HFFc6 (cell line): ENCODE measurements around the gene TRIM41. TPM values are rescaled to one million over a fixed set of nuclear protein-coding genes. Genes with fewer than 3 reads are reported as not detected.
A peak's percentile ranks its signal among the peaks of the same experiment; 100 is the strongest.

ENCODE experiments used
- DNase-seq: peaks from one replicate; pipeline ENCODE4 v3.0.0-alpha.2; 2018
- H3K27ac Mint-ChIP-seq: 2 replicates; pipeline ENCODE4 v1.8.0; 2020; ENCODE audit warnings: mild to moderate bottlenecking, mixed read lengths
- H3K27me3 Mint-ChIP-seq: 2 replicates; pipeline ENCODE4 v1.8.0; 2021; ENCODE audit warnings: mild to moderate bottlenecking, moderate library complexity, mixed read lengths; ENCODE audit not compliant: insufficient read depth
- H3K36me3 Mint-ChIP-seq: 2 replicates; pipeline ENCODE4 v1.8.0; 2021; ENCODE audit warnings: low read depth, mixed read lengths
- H3K4me1 Mint-ChIP-seq: 2 replicates; pipeline ENCODE4 v1.8.0; 2020; ENCODE audit warnings: low read depth, mixed read lengths
- H3K4me3 Mint-ChIP-seq: 2 replicates; pipeline ENCODE4 v1.8.0; 2020; ENCODE audit warnings: mild to moderate bottlenecking, moderate library complexity, mixed read lengths
- H3K9me3 Mint-ChIP-seq: 2 replicates; pipeline ENCODE4 v1.8.0; 2020; ENCODE audit warnings: mild to moderate bottlenecking, mixed read lengths
- total RNA-seq, 6 experiments: library from RNA; stranded (reverse); fragmentation: NEBNext Ultra II Directional; extraction: Animal tissue kit (Norgen Biotek cat#: 25700); gene quantifications; 2 replicates in 1 of 6; 3 replicates in 5 of 6; pipeline ENCODE4 v1.2.3, GENCODE V29; 2021
- TF ChIP-seq, protein P1 (sequence below): fragments of 200-600 bp; sonication (generic); IDR thresholded peaks from 2 replicates; pipeline ENCODE4 v1.5.0; 2021; ENCODE audit warnings: antibody characterized with exemption, mild to moderate bottlenecking

The TRIM41 gene
- total RNA-seq, 6 experiments from 2014 or later: 20.3 to 24.0 (median 22.5) TPM

GRCh38 chr5:181237729-181238385, 14.8 kb downstream of the TRIM41 start:
- H3K4me1 Mint-ChIP-seq: peaks cover 29% of the 10 kb centered on the region
- H3K27ac Mint-ChIP-seq: peak overlapping the region; percentile 59
- DNase-seq: no peak
- TF ChIP-seq, protein P1, sequence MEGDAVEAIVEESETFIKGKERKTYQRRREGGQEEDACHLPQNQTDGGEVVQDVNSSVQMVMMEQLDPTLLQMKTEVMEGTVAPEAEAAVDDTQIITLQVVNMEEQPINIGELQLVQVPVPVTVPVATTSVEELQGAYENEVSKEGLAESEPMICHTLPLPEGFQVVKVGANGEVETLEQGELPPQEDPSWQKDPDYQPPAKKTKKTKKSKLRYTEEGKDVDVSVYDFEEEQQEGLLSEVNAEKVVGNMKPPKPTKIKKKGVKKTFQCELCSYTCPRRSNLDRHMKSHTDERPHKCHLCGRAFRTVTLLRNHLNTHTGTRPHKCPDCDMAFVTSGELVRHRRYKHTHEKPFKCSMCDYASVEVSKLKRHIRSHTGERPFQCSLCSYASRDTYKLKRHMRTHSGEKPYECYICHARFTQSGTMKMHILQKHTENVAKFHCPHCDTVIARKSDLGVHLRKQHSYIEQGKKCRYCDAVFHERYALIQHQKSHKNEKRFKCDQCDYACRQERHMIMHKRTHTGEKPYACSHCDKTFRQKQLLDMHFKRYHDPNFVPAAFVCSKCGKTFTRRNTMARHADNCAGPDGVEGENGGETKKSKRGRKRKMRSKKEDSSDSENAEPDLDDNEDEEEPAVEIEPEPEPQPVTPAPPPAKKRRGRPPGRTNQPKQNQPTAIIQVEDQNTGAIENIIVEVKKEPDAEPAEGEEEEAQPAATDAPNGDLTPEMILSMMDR: no peak
- H3K27me3 Mint-ChIP-seq: peaks cover 24% of the 10 kb centered on the region
- peaks cover 57% of the 10 kb centered on the region for H3K36me3 Mint-ChIP-seq
- H3K4me3 Mint-ChIP-seq: peak overlapping the region; percentile 11; the same call in 1 of the 2 replicates
- H3K9me3 Mint-ChIP-seq: no peaks in the 10 kb centered on the region; the same call in 1 of the 2 replicates

GRCh38 chr5:181239062-181239663, 16.1 kb downstream of the TRIM41 start:
- DNase-seq: no peak
- H3K4me1 Mint-ChIP-seq: peaks cover 29% of the 10 kb centered on the region
- peaks cover 14% of the 10 kb centered on the region for H3K27me3 Mint-ChIP-seq
- peak overlapping the region; percentile 53 for H3K4me3 Mint-ChIP-seq
- TF ChIP-seq, protein P1: no peak
- no peaks in the 10 kb centered on the region; the same call in 1 of the 2 replicates for H3K9me3 Mint-ChIP-seq
- H3K27ac Mint-ChIP-seq: peak overlapping the region; percentile 78
- peaks cover 66% of the 10 kb centered on the region for H3K36me3 Mint-ChIP-seq

DNA sequence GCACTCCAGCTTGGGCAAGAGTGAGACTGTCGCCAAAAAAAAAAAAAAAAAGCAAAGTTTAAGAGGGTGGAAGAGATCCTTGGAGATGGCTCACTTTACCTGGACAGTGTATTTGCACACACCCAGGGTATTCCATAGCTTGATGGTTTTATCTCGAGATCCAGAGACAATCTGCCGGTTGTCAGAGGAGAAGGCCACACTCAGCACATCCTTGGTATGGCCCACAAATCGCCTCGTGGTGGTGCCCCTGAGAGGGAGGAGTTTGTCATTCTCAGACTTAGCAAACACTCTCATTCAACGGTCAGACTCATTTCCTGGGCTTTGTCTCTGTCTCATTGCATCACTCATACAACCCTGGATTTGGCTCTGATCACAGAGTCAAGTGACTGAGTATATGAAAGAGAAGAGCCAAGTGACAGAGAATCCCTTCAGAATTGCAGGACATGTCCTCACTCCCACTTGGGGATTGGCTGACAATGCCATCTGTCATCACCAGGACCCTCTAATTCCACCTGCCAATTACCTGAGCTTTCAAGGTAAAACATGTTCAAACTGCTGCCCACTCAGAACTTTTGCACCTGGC, 18.4 kb downstream of the TRIM41 start:
- H3K9me3 Mint-ChIP-seq: no peaks in the 10 kb centered on the region
- H3K36me3 Mint-ChIP-seq: peaks cover 57% of the 10 kb centered on the region
- TF ChIP-seq, protein P1: peak; percentile 23; the same call in 1 of the 2 replicates
- H3K4me1 Mint-ChIP-seq: peaks cover 46% of the 10 kb centered on the region
- H3K27ac Mint-ChIP-seq: peak overlapping the region; percentile 99
- peaks cover 11% of the 10 kb centered on the region for H3K27me3 Mint-ChIP-seq
- peak; percentile 82 for DNase-seq
- peak overlapping the region; percentile 99 for H3K4me3 Mint-ChIP-seq

- Mint-ChIP-seq H3K4me3 (peak overlapping the region; percentile 99), H3K36me3 (peaks cover 53% of the 10 kb centered on the region), H3K9me3 (no peaks in the 10 kb centered on the region), H3K4me1 (peaks cover 46% of the 10 kb centered on the region), H3K27me3 (peaks cover 11% of the 10 kb centered on the region), H3K27ac (peak overlapping the region; percentile 99)
- DNase-seq: no peak
- TF ChIP-seq, protein P1: no peak
These were observed 19.0 kb downstream of the TRIM41 start for GRCh38 chr5:181242031-181242451.

DNA sequence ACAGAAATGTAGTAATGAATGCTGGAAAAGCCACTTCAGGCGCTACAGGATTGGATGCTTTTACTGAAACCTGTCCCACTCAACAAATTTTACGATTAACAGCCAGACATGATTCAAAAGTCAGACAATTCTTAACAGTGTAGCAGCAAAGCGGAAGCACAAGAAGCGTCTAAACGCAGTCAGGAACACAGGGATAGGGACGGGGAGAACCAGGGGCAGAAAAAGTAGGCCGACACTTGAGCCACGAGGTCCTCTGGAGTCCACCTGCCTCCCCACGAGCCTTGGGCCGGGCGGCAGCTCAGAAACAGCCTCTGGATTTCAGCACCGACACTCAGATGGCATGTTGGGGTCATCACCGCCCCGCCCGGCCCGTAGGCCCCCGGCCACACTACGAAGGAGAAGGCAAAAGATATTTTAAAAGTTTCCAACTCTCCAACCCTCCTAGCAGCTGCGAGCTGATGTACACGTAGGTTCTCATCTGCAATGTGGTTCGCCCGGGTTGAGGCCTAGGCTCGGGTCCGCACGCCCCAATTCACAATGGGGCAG, 20.0 kb downstream of the TRIM41 start:
- peaks cover 47% of the 10 kb centered on the region for H3K36me3 Mint-ChIP-seq
- peak overlapping the region; percentile 99 for H3K4me3 Mint-ChIP-seq
- H3K9me3 Mint-ChIP-seq: no peaks in the 10 kb centered on the region
- H3K27me3 Mint-ChIP-seq: peaks cover 11% of the 10 kb centered on the region
- H3K4me1 Mint-ChIP-seq: peaks cover 47% of the 10 kb centered on the region
- peak overlapping the region; percentile 99 for H3K27ac Mint-ChIP-seq
- no peak for DNase-seq
- TF ChIP-seq, protein P1: no peak
